Natural killer cell (primary cell): ENCODE data around the gene INPP5D. TPM values are rescaled to one million over a fixed set of nuclear protein-coding genes. Genes with fewer than 3 reads are reported as not detected.

Source experiments
- ATAC-seq, 3 donors: fragments of 150-1000 bp in 2 of 3; fragments of 200-7000 bp in 1 of 3; cut with Tn5 transposase; 1 replicate in 1 of 3; 2 replicates in 2 of 3; pipeline ENCODE4 v1.10.0; 2021; ENCODE audit warnings: mild to moderate bottlenecking in 2 of 3, moderate library complexity in 2 of 3
- DNase-seq, 2 donors: peaks; one replicate each; pipeline versions ENCODE4 v3.0.0 to v3.0.0-alpha.2; 2013 to 2021; ENCODE audit warnings: mixed read lengths in 1 of 2
- H3K27ac ChIP-seq: one replicate; pipeline ENCODE4 v1.5.1; 2013; ENCODE audit warnings: mild to moderate bottlenecking, low read length
- H3K27me3 ChIP-seq: one replicate; pipeline ENCODE4 v1.6.1; 2013; ENCODE audit warnings: low read length; ENCODE audit not compliant: control insufficient read depth, insufficient read depth
- H3K36me3 ChIP-seq: one replicate; pipeline ENCODE4 v1.6.1; 2013; ENCODE audit warnings: low read length; ENCODE audit not compliant: control insufficient read depth, insufficient read depth
- H3K4me1 ChIP-seq: one replicate; pipeline ENCODE4 v1.6.1; 2013; ENCODE audit warnings: low read length; ENCODE audit not compliant: control insufficient read depth, insufficient read depth
- H3K4me3 ChIP-seq: one replicate; pipeline ENCODE4 v1.5.1; 2013; ENCODE audit warnings: low read length
- H3K9me3 ChIP-seq: one replicate; pipeline ENCODE4 v1.6.1; 2013; ENCODE audit warnings: low read length; ENCODE audit not compliant: control insufficient read depth, insufficient read depth
- H3K27ac Mint-ChIP-seq, 2 donors: one replicate each; pipeline ENCODE4 v1.8.0; 2022; ENCODE audit warnings: mild to moderate bottlenecking in 2 of 2, mixed read lengths in 2 of 2, moderate library complexity in 1 of 2
- H3K27me3 Mint-ChIP-seq, 2 donors: one replicate each; pipeline ENCODE4 v1.8.0; 2022; ENCODE audit warnings: low read depth in 2 of 2, mixed read lengths in 2 of 2
- H3K36me3 Mint-ChIP-seq: one replicate; pipeline ENCODE4 v1.8.0; 2022; ENCODE audit warnings: mixed read lengths
- H3K4me1 Mint-ChIP-seq, 2 donors: one replicate each; pipeline ENCODE4 v1.8.0; 2022; ENCODE audit warnings: mixed read lengths in 2 of 2
- H3K4me3 Mint-ChIP-seq: one replicate; pipeline ENCODE4 v1.8.0; 2022; ENCODE audit warnings: mild to moderate bottlenecking, moderate library complexity, mixed read lengths
- H3K9me3 Mint-ChIP-seq, 2 donors: one replicate each; pipeline ENCODE4 v1.8.0; 2022; ENCODE audit warnings: mixed read lengths in 2 of 2
- CTCF ChIP-seq: fragments of 200-600 bp; IDR thresholded peaks from one replicate; pipeline ENCODE4 v1.8.0; 2022; ENCODE audit warnings: antibody characterized with exemption
- WGBS: methylation state at CpG from one replicate; pipeline ENCODE4 v1.1.7; 2013; ENCODE audit warnings: missing lambda C conversion rate; ENCODE audit not compliant: insufficient coverage; 5-methylcytosine and 5-hydroxymethylcytosine counted together
- intact Hi-C: fragments of 100-400 bp; cut with micrococcal nuclease; formaldehyde crosslinking; loops from one replicate; pipeline ENCODE4 v1.14.2; 2022
- total RNA-seq, 4 donors: library from RNA; stranded (reverse); fragments of 120-200 nt in 1 of 4; gene quantifications; one replicate each; pipeline versions ENCODE4 v1.2.3 to v1.2.4, GENCODE V29; 2013 to 2022

INPP5D gene
- total RNA-seq, 3 donors from 2014 or later (not counting 1 experiment from before 2014, with no cell fraction given) = 385 to 498 (median 497) TPM

GRCh38 chr2:233117351-233117750 lies 57.2 kb downstream of the INPP5D start:
- intact Hi-C loops = no loop called here
- Histone ChIP-seq H3K4me1 (peaks cover 86% of the 10 kb centered on the region), H3K4me3 (no peak overlapping the region), H3K9me3 (no peaks in the 10 kb centered on the region), H3K36me3 (peaks cover 36% of the 10 kb centered on the region), H3K27me3 (no peaks in the 10 kb centered on the region), H3K27ac (no peak overlapping the region)
- H3K4me1 Mint-ChIP-seq = peaks cover 78 to 82% of the 10 kb centered on the region in 2 donors
- DNase-seq = no peak
- no peaks in the 10 kb centered on the region for H3K27me3 Mint-ChIP-seq
- WGBS = 83% methylated on average over 13 of the region's 13 CpGs
- peak overlapping the region; percentile 89 for H3K27ac Mint-ChIP-seq
- H3K4me3 Mint-ChIP-seq = no peak overlapping the region
- no peak for TF ChIP-seq CTCF
- peaks cover 13% of the 10 kb centered on the region for H3K36me3 Mint-ChIP-seq
- no peaks in the 10 kb centered on the region for H3K9me3 Mint-ChIP-seq
- no peak for ATAC-seq

- TF ChIP-seq CTCF = no peak
- intact Hi-C loops = no loop called here
- H3K36me3 ChIP-seq = peaks cover 43% of the 10 kb centered on the region
- no peak overlapping the region for H3K27ac ChIP-seq
- Mint-ChIP-seq H3K4me1 (peaks cover 76 to 82% of the 10 kb centered on the region in 2 donors), H3K4me3 (peak overlapping the region; percentile 72), H3K36me3 (peaks cover 19% of the 10 kb centered on the region), H3K27me3 (no peaks in the 10 kb centered on the region), H3K27ac (peak overlapping the region; percentile 89), H3K9me3 (no peaks in the 10 kb centered on the region)
- H3K9me3 ChIP-seq = no peaks in the 10 kb centered on the region
- no peaks in the 10 kb centered on the region for H3K27me3 ChIP-seq
- 73% methylated on average over 12 of the region's 12 CpGs for WGBS
- H3K4me3 ChIP-seq = no peak overlapping the region
- H3K4me1 ChIP-seq = peaks cover 81% of the 10 kb centered on the region
- peak in 2 of 3 donors; percentile 10 to 40 for ATAC-seq
- no peak for DNase-seq
These were observed 57.9 kb downstream of the INPP5D start for GRCh38 chr2:233117811-233118647.

DNA sequence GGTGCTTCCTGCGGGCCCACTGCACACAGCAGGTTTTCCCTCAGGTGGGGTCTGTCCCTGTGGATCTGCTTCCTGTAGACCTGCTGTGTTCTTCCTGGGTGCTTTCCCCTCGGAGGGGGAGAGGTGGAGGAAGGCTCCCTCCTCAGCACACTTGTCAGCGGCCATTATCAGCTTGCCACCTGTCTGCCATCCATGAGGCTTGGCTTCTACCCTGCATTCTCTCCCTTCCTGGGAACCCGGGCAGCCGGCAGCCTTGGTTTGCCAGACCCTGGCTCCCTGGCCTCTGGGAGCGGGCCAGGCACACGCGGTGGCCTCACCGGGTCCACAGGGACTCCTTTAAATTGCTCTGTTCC lies 58.5 kb downstream of the INPP5D start:
- H3K4me1 ChIP-seq = peaks cover 76% of the 10 kb centered on the region
- H3K9me3 ChIP-seq = no peaks in the 10 kb centered on the region
- peaks cover 46% of the 10 kb centered on the region for H3K36me3 ChIP-seq
- 90% methylated on average over 9 of the region's 9 CpGs for WGBS
- intact Hi-C loops = no loop called here
- DNase-seq (no peak), ATAC-seq (no peak)
- peak overlapping the region; percentile 89 for H3K27ac Mint-ChIP-seq
- no peak for TF ChIP-seq CTCF
- H3K27me3 Mint-ChIP-seq = no peaks in the 10 kb centered on the region
- H3K4me1 Mint-ChIP-seq = peaks cover 70 to 76% of the 10 kb centered on the region in 2 donors
- H3K36me3 Mint-ChIP-seq = peaks cover 25% of the 10 kb centered on the region
- H3K4me3 ChIP-seq = no peak overlapping the region
- no peak overlapping the region for H3K27ac ChIP-seq
- H3K4me3 Mint-ChIP-seq = peak overlapping the region; percentile 72
- no peaks in the 10 kb centered on the region for H3K27me3 ChIP-seq
- no peaks in the 10 kb centered on the region for H3K9me3 Mint-ChIP-seq
